ENCODE measurements around the gene TERT. TPM values are rescaled to one million over a fixed set of nuclear protein-coding genes. Genes with fewer than 3 reads are reported as not detected.

TERT gene
- total and polyA plus RNA-seq, 2 donors (not counting 1 experiment from before 2014, with no cell fraction given) = 0.24 to 0.39 TPM

- peak overlapping the region; percentile 90 for H3K27ac Mint-ChIP-seq
- Histone ChIP-seq H3K27me3 (replicated peaks in 1 of 4; ENCODE audit: control extremely low read depth in 1 of 4, control insufficient read depth in 3 of 4, insufficient read depth in 4 of 4, low read length in 3 of 4) (peaks cover 0 to 11% (median 0%) of the 10 kb centered on the region in 4 experiments), H3K9me3 (ENCODE audit: control extremely low read depth in 1 of 3, control insufficient read depth in 2 of 3, insufficient read depth in 1 of 3, low read length in 2 of 3) (peaks cover 0 to 16% (median 13%) of the 10 kb centered on the region in 3 donors), H3K4me1 (ENCODE audit: control insufficient read depth in 2 of 2, insufficient read depth in 2 of 2, low read length in 2 of 2) (peaks cover 49 to 50% of the 10 kb centered on the region in 2 donors), H3K4me2 (replicated peaks; ENCODE audit: low read depth, low read length, poor library complexity, severe bottlenecking) (peak overlapping the region; percentile 91), H3K9ac (ENCODE audit: low read length) (peak overlapping the region; percentile 67), H4K20me1 (ENCODE audit: control insufficient read depth, insufficient read depth, low read length, poor library complexity, severe bottlenecking) (no peaks in the 10 kb centered on the region), H3K4me3 (ENCODE audit: control extremely low read depth in 1 of 5, extremely low read depth in 1 of 5, insufficient read depth in 1 of 5, low read depth in 2 of 5, low read length in 4 of 5) (peak overlapping the region in 3 of 5 experiments; percentile 48 to 62 (median 58)), H3K36me3 (replicated peaks in 1 of 2; ENCODE audit: control extremely low read depth in 1 of 2, control insufficient read depth in 1 of 2, extremely low read depth in 1 of 2, insufficient read depth in 2 of 2, low read length in 1 of 2) (peaks cover 0 to 18% of the 10 kb centered on the region in 2 experiments), H3K79me2 (ENCODE audit: control insufficient read depth, insufficient read depth, low read length) (no peaks in the 10 kb centered on the region), H2AFZ (ENCODE audit: insufficient read depth, low read depth, low read length, poor library complexity, severe bottlenecking) (peak overlapping the region; percentile 75), H3K27ac (ENCODE audit: low read length in 2 of 2) (peak overlapping the region; percentile 50 to 66)
- H3K27me3 Mint-ChIP-seq = peaks cover 4% of the 10 kb centered on the region
- ATAC-seq (ENCODE audit: low read depth) = no peak
- peaks cover 51% of the 10 kb centered on the region for H3K4me1 Mint-ChIP-seq
- ChIA-PET POLR2A (interaction anchor here (0.5 kb wide), 1 partner anchor 841 kb away, joined by 3 read pairs; no protein-coding TSS in a partner anchor), CTCF (interaction anchor here (0.8 to 1.5 kb wide), 4 partner anchors 26 to 330 kb away, joined by 3 to 5 read pairs (median 4); no protein-coding TSS in a partner anchor)
- intact Hi-C loops (cut with micrococcal nuclease) = no loop called here
- DNase-seq = no peak
- TF ChIP-seq CTCF (IDR thresholded peaks at IDR 0.05) (no peak), EZH2 (IDR thresholded peaks at IDR 0.05; ENCODE audit: borderline replicate concordance, insufficient read depth, low read depth, low read length, poor library complexity, severe bottlenecking) (no peak)
- 53% methylated on average over 10 of the region's 13 CpGs for WGBS (ENCODE audit: insufficient coverage)
- H3K9me3 Mint-ChIP-seq (ENCODE audit: insufficient read depth) = peaks cover 6% of the 10 kb centered on the region
- peak overlapping the region; percentile 86 for H3K4me3 Mint-ChIP-seq
These were observed 20.3 kb upstream of the TERT start for GRCh38 chr5:1315018-1315708.

DNA sequence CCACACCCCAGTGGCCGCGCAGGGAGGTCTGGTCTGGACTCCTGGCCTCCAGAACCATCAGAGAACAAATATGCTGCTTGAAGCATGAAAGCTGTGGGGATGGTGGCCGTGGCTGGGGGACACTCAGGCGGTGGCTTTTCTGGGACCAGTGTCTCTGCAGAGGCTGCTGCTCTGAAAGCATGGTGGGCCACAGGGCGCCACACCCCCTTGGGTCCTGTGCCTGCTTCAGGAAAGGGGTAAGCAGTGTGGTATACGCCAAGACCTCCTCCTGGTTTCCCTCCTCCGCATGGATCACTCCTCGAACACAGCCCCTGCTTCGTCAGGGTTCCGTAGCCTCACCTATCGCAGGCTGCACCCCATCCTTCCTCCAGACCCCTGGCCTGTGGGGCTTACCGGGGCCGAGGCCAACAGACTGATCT, 19.7 kb upstream of the TERT start:
- Histone ChIP-seq H3K9me3 (ENCODE audit: control extremely low read depth in 1 of 3, control insufficient read depth in 2 of 3, insufficient read depth in 1 of 3, low read length in 2 of 3) (peaks cover 0 to 18% (median 15%) of the 10 kb centered on the region in 3 donors), H4K20me1 (ENCODE audit: control insufficient read depth, insufficient read depth, low read length, poor library complexity, severe bottlenecking) (no peaks in the 10 kb centered on the region), H3K27me3 (replicated peaks in 1 of 4; ENCODE audit: control extremely low read depth in 1 of 4, control insufficient read depth in 3 of 4, insufficient read depth in 4 of 4, low read length in 3 of 4) (peaks cover 0 to 11% (median 0%) of the 10 kb centered on the region in 4 experiments), H3K9ac (ENCODE audit: low read length) (no peak overlapping the region), H3K4me2 (replicated peaks; ENCODE audit: low read depth, low read length, poor library complexity, severe bottlenecking) (peak overlapping the region; percentile 13), H2AFZ (ENCODE audit: insufficient read depth, low read depth, low read length, poor library complexity, severe bottlenecking) (no peak overlapping the region), H3K4me3 (ENCODE audit: control extremely low read depth in 1 of 5, extremely low read depth in 1 of 5, insufficient read depth in 1 of 5, low read depth in 2 of 5, low read length in 4 of 5) (no peak overlapping the region), H3K4me1 (ENCODE audit: control insufficient read depth in 2 of 2, insufficient read depth in 2 of 2, low read length in 2 of 2) (peaks cover 49 to 50% of the 10 kb centered on the region in 2 donors), H3K27ac (ENCODE audit: low read length in 2 of 2) (no peak overlapping the region), H3K79me2 (ENCODE audit: control insufficient read depth, insufficient read depth, low read length) (no peaks in the 10 kb centered on the region), H3K36me3 (replicated peaks in 1 of 2; ENCODE audit: control extremely low read depth in 1 of 2, control insufficient read depth in 1 of 2, extremely low read depth in 1 of 2, insufficient read depth in 2 of 2, low read length in 1 of 2) (peaks cover 0 to 12% of the 10 kb centered on the region in 2 experiments)
- DNase-seq (no peak), ATAC-seq (ENCODE audit: low read depth) (no peak)
- H3K27me3 Mint-ChIP-seq = peaks cover 4% of the 10 kb centered on the region
- ChIA-PET POLR2A (no interaction called here), CTCF (no interaction called here)
- intact Hi-C loops (cut with micrococcal nuclease) = no loop called here
- H3K4me3 Mint-ChIP-seq = no peak overlapping the region
- peaks cover 6% of the 10 kb centered on the region for H3K9me3 Mint-ChIP-seq (ENCODE audit: insufficient read depth)
- TF ChIP-seq CTCF (IDR thresholded peaks at IDR 0.05) (no peak), EZH2 (IDR thresholded peaks at IDR 0.05; ENCODE audit: borderline replicate concordance, insufficient read depth, low read depth, low read length, poor library complexity, severe bottlenecking) (no peak)
- whole genome bisulfite sequencing (ENCODE audit: insufficient coverage) = 95% methylated on average over 13 of the region's 13 CpGs
- no peak overlapping the region for H3K27ac Mint-ChIP-seq
- peaks cover 51% of the 10 kb centered on the region for H3K4me1 Mint-ChIP-seq
